Endodermal cell (in vitro differentiated cells): ENCODE results near the gene STRA6. TPM values are rescaled to one million over a fixed set of nuclear protein-coding genes. Genes with fewer than 3 reads are reported as not detected.

Experiments
- DNase-seq: peaks from one replicate; pipeline ENCODE4 v3.0.0-alpha.2; 2017
- H3K27ac ChIP-seq: 2 replicates; pipeline ENCODE4 v1.5.1; 2013; ENCODE audit warnings: mild to moderate bottlenecking, low read depth, low read length, moderate library complexity
- H3K27me3 ChIP-seq: 2 replicates; pipeline ENCODE4 v1.6.1; 2013; ENCODE audit warnings: mild to moderate bottlenecking, low read length, moderate library complexity; ENCODE audit not compliant: insufficient read depth, control insufficient read depth, poor library complexity, severe bottlenecking
- H3K36me3 ChIP-seq: 2 replicates; pipeline ENCODE4 v1.7.0; 2013; ENCODE audit warnings: mild to moderate bottlenecking, low read length, moderate library complexity; ENCODE audit not compliant: control insufficient read depth, insufficient read depth
- H3K4me1 ChIP-seq: one replicate; pipeline ENCODE4 v1.7.0; 2013; ENCODE audit warnings: low read length; ENCODE audit not compliant: control insufficient read depth, insufficient read depth
- H3K4me3 ChIP-seq: 2 replicates; pipeline ENCODE4 v1.5.1; 2013; ENCODE audit warnings: mild to moderate bottlenecking, low read length, moderate library complexity
- H3K9ac ChIP-seq: 2 replicates; pipeline ENCODE4 v1.6.1; 2013; ENCODE audit warnings: mild to moderate bottlenecking, low read length, moderate library complexity; ENCODE audit not compliant: poor library complexity, severe bottlenecking; ENCODE audit errors: extremely low read depth
- H3K9me3 ChIP-seq: 2 replicates; pipeline ENCODE4 v1.6.1; 2013; ENCODE audit warnings: mild to moderate bottlenecking, low read length, moderate library complexity; ENCODE audit not compliant: control insufficient read depth
- H3K27ac Mint-ChIP-seq: 2 replicates; pipeline ENCODE4 v1.8.0; 2020; ENCODE audit warnings: mixed read lengths
- H3K27me3 Mint-ChIP-seq: 2 replicates; pipeline ENCODE4 v1.8.0; 2021; ENCODE audit warnings: mild to moderate bottlenecking, mixed read lengths; ENCODE audit not compliant: insufficient read depth
- H3K36me3 Mint-ChIP-seq: 2 replicates; pipeline ENCODE4 v1.8.0; 2020; ENCODE audit warnings: low read depth, mixed read lengths
- H3K4me1 Mint-ChIP-seq: 2 replicates; pipeline ENCODE4 v1.8.0; 2020; ENCODE audit warnings: mixed read lengths
- H3K4me3 Mint-ChIP-seq: 2 replicates; pipeline ENCODE4 v1.8.0; 2020; ENCODE audit warnings: mild to moderate bottlenecking, moderate library complexity, mixed read lengths
- H3K9me3 Mint-ChIP-seq: 2 replicates; pipeline ENCODE4 v1.8.0; 2020; ENCODE audit warnings: mild to moderate bottlenecking, mixed read lengths
- CTCF ChIP-seq: fragments of 200-600 bp; sonication (generic); conservative IDR thresholded peaks from 2 replicates; pipeline ENCODE4 v1.5.0; 2021; ENCODE audit warnings: antibody characterized with exemption, mild to moderate bottlenecking
- WGBS, 2 experiments: methylation state at CpG; one replicate each; pipeline versions ENCODE4 v1.1.5 to v1.1.7; 2013; ENCODE audit warnings: missing lambda C conversion rate in 2 of 2, mixed read lengths in 1 of 2; ENCODE audit not compliant: insufficient coverage in 1 of 2, insufficient read length in 1 of 2; 5-methylcytosine and 5-hydroxymethylcytosine counted together
- total RNA-seq, 2 donors: library from RNA; stranded (reverse); fragmentation: NEBNext Ultra II Directional in 1 of 2; extraction: Animal tissue kit (Norgen Biotek cat#: 25700) in 1 of 2; gene quantifications; 2 replicates in 1 of 2; 3 replicates in 1 of 2; pipeline ENCODE4 v1.2.1, GENCODE V29; 2021

STRA6 gene
- total RNA-seq, 2 donors from 2014 or later: 18.2 to 26.2 TPM

GRCh38 chr15:74172701-74173379 lies 29.7 kb downstream of the STRA6 start:
- H3K9me3 Mint-ChIP-seq: no peaks in the 10 kb centered on the region
- Histone ChIP-seq H3K27me3 (no peaks in the 10 kb centered on the region), H3K27ac (no peak overlapping the region), H3K9me3 (no peaks in the 10 kb centered on the region), H3K9ac (no peak overlapping the region), H3K36me3 (no peaks in the 10 kb centered on the region), H3K4me1 (no peaks in the 10 kb centered on the region), H3K4me3 (no peak overlapping the region)
- no peak overlapping the region for H3K4me3 Mint-ChIP-seq
- TF ChIP-seq CTCF: no peak
- H3K27ac Mint-ChIP-seq: no peak overlapping the region
- DNase-seq: peak; percentile 70
- peaks cover under 1% of the 10 kb centered on the region for H3K27me3 Mint-ChIP-seq
- 86 to 88% methylated on average over 9 to 13 of the region's 13 CpGs for WGBS, 2 experiments
- H3K36me3 Mint-ChIP-seq: no peaks in the 10 kb centered on the region
- H3K4me1 Mint-ChIP-seq: peaks cover 6% of the 10 kb centered on the region

GRCh38 chr15:74171965-74172541 lies 30.5 kb downstream of the STRA6 start:
- DNase-seq: no peak
- Histone ChIP-seq H3K9me3 (no peaks in the 10 kb centered on the region), H3K27ac (no peak overlapping the region), H3K27me3 (no peaks in the 10 kb centered on the region), H3K4me3 (no peak overlapping the region), H3K9ac (no peak overlapping the region), H3K36me3 (no peaks in the 10 kb centered on the region), H3K4me1 (no peaks in the 10 kb centered on the region)
- Mint-ChIP-seq H3K9me3 (no peaks in the 10 kb centered on the region), H3K27me3 (peaks cover 2% of the 10 kb centered on the region), H3K4me3 (no peak overlapping the region), H3K4me1 (peaks cover 6% of the 10 kb centered on the region), H3K27ac (no peak overlapping the region), H3K36me3 (no peaks in the 10 kb centered on the region)
- no peak for TF ChIP-seq CTCF
- 88% methylated on average over 1 of the region's 1 CpG; no CpG with 5 or more reads in 1 of the 2 experiments for WGBS, 2 experiments

DNA sequence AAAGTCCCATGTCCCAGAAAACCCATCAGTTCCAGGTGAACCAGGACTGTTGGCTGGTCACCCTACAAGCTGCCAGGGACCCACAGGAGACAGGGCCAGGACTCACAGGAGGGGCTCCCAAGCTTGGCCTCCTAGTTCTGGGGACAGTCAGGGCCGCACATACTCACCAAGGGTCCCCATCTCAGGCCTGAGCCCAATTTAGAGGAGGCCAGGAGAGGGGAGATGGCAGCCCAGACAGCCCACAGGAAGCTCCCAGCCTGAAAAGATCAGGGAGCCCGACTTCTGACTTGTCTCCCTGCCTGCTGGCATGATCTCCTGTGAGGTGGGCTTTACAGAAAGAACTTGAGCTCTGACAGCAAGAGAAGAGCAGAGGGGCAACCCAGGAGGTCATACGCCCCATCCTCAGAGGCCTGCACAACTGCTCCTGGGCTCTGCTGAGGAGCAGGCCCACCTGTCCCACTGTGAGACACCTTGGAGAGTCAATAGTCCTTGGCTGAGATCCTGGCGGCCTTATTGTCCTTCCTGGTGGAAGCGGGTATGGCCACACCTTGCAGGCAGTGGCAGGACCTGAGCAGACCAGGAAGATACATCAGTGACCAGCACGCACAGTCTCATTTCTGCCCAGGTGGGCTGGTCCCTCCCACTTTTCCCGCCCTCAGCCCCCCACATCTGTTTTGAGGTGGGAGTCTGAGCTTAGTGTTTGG lies 31.6 kb downstream of the STRA6 start:
- 88 to 100% methylated on average over 3 to 7 of the region's 7 CpGs for WGBS, 2 experiments
- no peak for DNase-seq
- H3K27ac ChIP-seq: no peak overlapping the region
- Mint-ChIP-seq H3K4me1 (peaks cover 6% of the 10 kb centered on the region), H3K36me3 (no peaks in the 10 kb centered on the region), H3K4me3 (no peak overlapping the region), H3K9me3 (no peaks in the 10 kb centered on the region), H3K27ac (no peak overlapping the region), H3K27me3 (peaks cover 2% of the 10 kb centered on the region)
- no peaks in the 10 kb centered on the region for H3K36me3 ChIP-seq
- H3K9ac ChIP-seq: no peak overlapping the region
- no peak overlapping the region for H3K4me3 ChIP-seq
- no peak for TF ChIP-seq CTCF
- no peaks in the 10 kb centered on the region for H3K4me1 ChIP-seq
- H3K9me3 ChIP-seq: no peaks in the 10 kb centered on the region
- no peaks in the 10 kb centered on the region for H3K27me3 ChIP-seq
